Neuronal stem cell (in vitro differentiated cells): ENCODE data around the gene CDK13.

Experiments used
- DNase-seq: peaks from one replicate; pipeline ENCODE4 v3.0.0-alpha.2; 2013; ENCODE audit warnings: low spot score
- H2AFZ ChIP-seq: one replicate; pipeline ENCODE4 v1.6.1; 2013; ENCODE audit warnings: mild to moderate bottlenecking, low read length, inconsistent platforms
- H2AK5ac ChIP-seq: 2 replicates; pipeline ENCODE4 v1.6.1; 2013; ENCODE audit warnings: low read depth, mild to moderate bottlenecking, inconsistent platforms, low read length, moderate library complexity, mixed read lengths
- H2BK120ac ChIP-seq: 2 replicates; pipeline ENCODE4 v1.6.1; 2013; ENCODE audit warnings: low read depth, mild to moderate bottlenecking, inconsistent platforms, low read length, moderate library complexity, mixed read lengths
- H2BK12ac ChIP-seq: one replicate; pipeline ENCODE4 v1.6.1; 2013; ENCODE audit warnings: low read length, inconsistent platforms
- H2BK15ac ChIP-seq: 2 replicates; pipeline ENCODE4 v1.6.1; 2013; ENCODE audit warnings: mild to moderate bottlenecking, low read length, inconsistent platforms, mixed read lengths
- H2BK5ac ChIP-seq: one replicate; pipeline ENCODE4 v1.6.1; 2013; ENCODE audit warnings: inconsistent platforms, mild to moderate bottlenecking, low read length, moderate library complexity
- H3K14ac ChIP-seq: one replicate; pipeline ENCODE4 v1.6.1; 2013; ENCODE audit warnings: low read length, inconsistent platforms
- H3K18ac ChIP-seq: 2 replicates; pipeline ENCODE4 v1.6.1; 2013; ENCODE audit warnings: low read length, inconsistent platforms
- H3K23ac ChIP-seq: 2 replicates; pipeline ENCODE4 v1.6.1; 2013; ENCODE audit warnings: low read depth, mild to moderate bottlenecking, mixed read lengths, low read length, inconsistent platforms; ENCODE audit not compliant: poor library complexity
- H3K27ac ChIP-seq: replicated peaks from 3 replicates; pipeline ENCODE4 v1.5.1; 2013; ENCODE audit warnings: low read length, inconsistent platforms
- H3K27me3 ChIP-seq, 3 experiments: 2 replicates each; pipeline ENCODE4 v1.6.1; 2013; ENCODE audit warnings: low read length in 3 of 3, mild to moderate bottlenecking in 2 of 3, inconsistent platforms in 1 of 3, low read depth in 1 of 3, mixed read lengths in 1 of 3, moderate library complexity in 1 of 3; ENCODE audit not compliant: control insufficient read depth in 3 of 3, insufficient read depth in 3 of 3
- H3K36me3 ChIP-seq, 2 donors: replicated peaks in 1 of 2; 2 replicates each; pipeline ENCODE4 v1.6.1; 2013; ENCODE audit warnings: low read length in 2 of 2; ENCODE audit not compliant: control insufficient read depth in 2 of 2, insufficient read depth in 2 of 2
- H3K4ac ChIP-seq: 2 replicates; pipeline ENCODE4 v1.6.1; 2013; ENCODE audit warnings: inconsistent platforms, mild to moderate bottlenecking, low read length, moderate library complexity
- H3K4me1 ChIP-seq, 2 donors: 1 replicate in 1 of 2; 2 replicates in 1 of 2; pipeline ENCODE4 v1.6.1; 2013; ENCODE audit warnings: low read length in 2 of 2, low read depth in 1 of 2; ENCODE audit not compliant: control insufficient read depth in 2 of 2, insufficient read depth in 1 of 2
- H3K4me2 ChIP-seq: one replicate; pipeline ENCODE4 v1.6.1; 2013; ENCODE audit warnings: mild to moderate bottlenecking, low read length, inconsistent platforms; ENCODE audit not compliant: insufficient read depth, poor library complexity, severe bottlenecking
- H3K4me3 ChIP-seq, 2 donors: 2 replicates each; pipeline ENCODE4 v1.5.1; 2013; ENCODE audit warnings: low read length in 2 of 2, mild to moderate bottlenecking in 2 of 2, inconsistent platforms in 1 of 2, moderate library complexity in 1 of 2
- H3K79me1 ChIP-seq: one replicate; pipeline ENCODE4 v1.6.1; 2013; ENCODE audit warnings: low read depth, mild to moderate bottlenecking, inconsistent platforms, low read length, moderate library complexity
- H3K9ac ChIP-seq: one replicate; pipeline ENCODE4 v1.6.1; 2013; ENCODE audit warnings: mild to moderate bottlenecking, low read depth, low read length, inconsistent platforms; ENCODE audit not compliant: poor library complexity
- H3K9me3 ChIP-seq, 2 donors: replicated peaks in 1 of 2; 2 replicates each; pipeline versions ENCODE3 to v1.6.1; 2013; ENCODE audit warnings: low read length in 2 of 2, mild to moderate bottlenecking in 2 of 2, inconsistent platforms in 1 of 2, low read depth in 1 of 2, mixed read lengths in 1 of 2, moderate library complexity in 1 of 2; ENCODE audit not compliant: control insufficient read depth in 2 of 2, insufficient read depth in 1 of 2
- H4K8ac ChIP-seq: one replicate; pipeline ENCODE4 v1.6.1; 2013; ENCODE audit warnings: low read depth, mild to moderate bottlenecking, inconsistent platforms, low read length, moderate library complexity
- H4K91ac ChIP-seq: one replicate; pipeline ENCODE4 v1.6.1; 2013; ENCODE audit warnings: low read length, low read depth, mild to moderate bottlenecking, inconsistent platforms; ENCODE audit not compliant: poor library complexity
- WGBS, 2 donors: extraction: QIAGEN DNeasy Blood & Tissue Kit; methylation state at CpG; one replicate each; pipeline ENCODE4 v1.1.7; 2013; ENCODE audit warnings: missing lambda C conversion rate in 2 of 2, mixed read lengths in 1 of 2; ENCODE audit not compliant: insufficient read length in 2 of 2, insufficient replicate concordance in 1 of 2; ENCODE audit errors: extremely low coverage in 2 of 2; 5-methylcytosine and 5-hydroxymethylcytosine counted together

CDK13 gene

DNA sequence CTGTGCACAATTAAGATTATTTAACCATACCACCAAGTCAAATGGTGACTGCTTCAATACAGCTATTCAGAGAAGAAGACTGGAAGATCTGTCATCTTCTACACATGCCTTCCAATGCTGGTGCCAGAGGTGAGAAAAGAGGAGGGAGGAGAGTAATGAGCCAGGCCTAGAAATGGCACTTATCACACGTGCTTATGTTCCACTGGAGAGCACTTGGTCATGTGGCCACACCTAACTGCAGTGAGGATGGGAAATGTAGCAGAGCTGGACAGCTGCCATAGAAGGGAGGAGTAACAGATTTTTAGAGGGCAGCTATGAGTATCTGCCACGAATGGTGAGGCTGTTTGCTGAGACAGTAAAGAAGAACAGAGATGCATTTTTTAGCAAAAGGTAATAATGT lies 107.2 kb downstream of the CDK13 start:
- Histone ChIP-seq H3K9me3 (peaks cover 0 to 1% of the 10 kb centered on the region in 2 donors), H2BK5ac (no peak overlapping the region), H3K9ac (no peak overlapping the region), H4K8ac (no peak overlapping the region), H4K91ac (no peak overlapping the region), H3K27ac (no peak overlapping the region), H2AFZ (no peak overlapping the region), H2BK15ac (no peak overlapping the region), H3K23ac (no peak overlapping the region), H3K27me3 (no peaks in the 10 kb centered on the region), H3K4me1 (no peaks in the 10 kb centered on the region), H3K4ac (no peak overlapping the region), H3K79me1 (no peaks in the 10 kb centered on the region), H3K18ac (no peak overlapping the region), H3K14ac (no peak overlapping the region), H2BK12ac (no peak overlapping the region), H2BK120ac (no peak overlapping the region), H3K36me3 (peaks cover 3 to 49% of the 10 kb centered on the region in 2 donors), H2AK5ac (no peak overlapping the region), H3K4me2 (no peak overlapping the region), H3K4me3 (no peak overlapping the region)
- no peak for DNase-seq
- WGBS, 2 donors: no CpG with 5 or more reads among the region's 2 CpGs

GRCh38 chr7:40058026-40058425 lies 108.0 kb downstream of the CDK13 start:
- H3K36me3 ChIP-seq: peaks cover 3 to 51% of the 10 kb centered on the region in 2 donors

GRCh38 chr7:40058636-40059035 lies 108.6 kb downstream of the CDK13 start:
- Histone ChIP-seq H3K27me3 (no peaks in the 10 kb centered on the region), H2BK12ac (no peak overlapping the region), H3K14ac (no peak overlapping the region), H2AK5ac (no peak overlapping the region), H3K79me1 (no peaks in the 10 kb centered on the region), H4K8ac (no peak overlapping the region), H3K36me3 (peaks cover 3 to 52% of the 10 kb centered on the region in 2 donors), H3K4me1 (no peaks in the 10 kb centered on the region), H3K4me3 (no peak overlapping the region), H3K4me2 (no peak overlapping the region), H2BK15ac (no peak overlapping the region), H3K4ac (no peak overlapping the region), H3K9ac (no peak overlapping the region), H3K18ac (no peak overlapping the region), H2AFZ (no peak overlapping the region), H4K91ac (no peak overlapping the region), H3K27ac (no peak overlapping the region), H2BK120ac (no peak overlapping the region), H2BK5ac (no peak overlapping the region), H3K9me3 (peaks cover 0 to 1% of the 10 kb centered on the region in 2 donors), H3K23ac (no peak overlapping the region)
- no peak for DNase-seq

More at GRCh38 chr7:40058026-40058425, 108.0 kb downstream of the CDK13 start:
- Histone ChIP-seq H3K27ac (no peak overlapping the region), H4K8ac (no peak overlapping the region), H3K4me1 (no peaks in the 10 kb centered on the region), H3K4me3 (no peak overlapping the region), H3K9ac (no peak overlapping the region), H3K14ac (no peak overlapping the region), H2AK5ac (no peak overlapping the region), H2BK5ac (no peak overlapping the region), H2BK12ac (no peak overlapping the region), H3K23ac (no peak overlapping the region), H3K79me1 (no peaks in the 10 kb centered on the region), H2BK120ac (no peak overlapping the region), H2AFZ (no peak overlapping the region), H3K4ac (no peak overlapping the region), H3K9me3 (peaks cover 0 to 1% of the 10 kb centered on the region in 2 donors), H2BK15ac (no peak overlapping the region), H3K27me3 (no peaks in the 10 kb centered on the region), H3K18ac (no peak overlapping the region), H3K4me2 (no peak overlapping the region), H4K91ac (no peak overlapping the region)
- WGBS, 2 donors: 100% methylated on average over 1 of the region's 2 CpGs; no CpG with 5 or more reads in 1 of the 2 donors
- DNase-seq: no peak

- Histone ChIP-seq H2BK5ac (no peak overlapping the region), H3K79me1 (no peaks in the 10 kb centered on the region), H3K23ac (no peak overlapping the region), H3K9ac (no peak overlapping the region), H2BK120ac (no peak overlapping the region), H3K9me3 (peaks cover 0 to 1% of the 10 kb centered on the region in 2 donors), H3K27ac (no peak overlapping the region), H3K36me3 (peaks cover 3 to 49% of the 10 kb centered on the region in 2 donors), H3K4me3 (no peak overlapping the region), H2BK12ac (no peak overlapping the region), H3K18ac (no peak overlapping the region), H3K4me2 (no peak overlapping the region), H3K4me1 (no peaks in the 10 kb centered on the region), H3K27me3 (no peaks in the 10 kb centered on the region), H3K14ac (no peak overlapping the region), H2BK15ac (no peak overlapping the region), H2AFZ (no peak overlapping the region), H4K91ac (no peak overlapping the region), H4K8ac (no peak overlapping the region), H2AK5ac (no peak overlapping the region), H3K4ac (no peak overlapping the region)
- no peak for DNase-seq
- WGBS, 2 donors: no CpG with 5 or more reads among the region's 6 CpGs
Measured at GRCh38 chr7:40059057-40059456, 109.0 kb downstream of the CDK13 start.
